ENCODE data around the gene ZNF511.

- TF ChIP-seq CTCF (IDR thresholded peaks at IDR 0.05; ENCODE audit: insufficient read depth, low read length, poor library complexity, severe bottlenecking) (no peak), EZH2phosphoT487 (conservative IDR thresholded peaks at IDR 0.05; ENCODE audit: low read length) (no peak)
Observed at GRCh38 chr10:133361773-133362441, 53.2 kb downstream of the ZNF511 start.

Measured in SU-DHL-6 (cell line).